Glomerular endothelial cell (primary cell): ENCODE results near the gene LDLRAD4. TPM values are rescaled to one million over a fixed set of nuclear protein-coding genes. Genes with fewer than 3 reads are reported as not detected.

Experiments used
- DNase-seq: peaks from one replicate; pipeline ENCODE4 v3.0.0-alpha.2; 2011; ENCODE audit warnings: low read depth, low spot score; ENCODE audit errors: extremely low read depth
- total RNA-seq: library from RNA; depleted of rRNA; stranded (reverse); fragments of >200 nt; gene quantifications from 2 replicates; pipeline ENCODE4 v1.2.3, GENCODE V29; 2015

The LDLRAD4 gene
- total RNA-seq, 1 donor from 2014 or later = 13.4 TPM

DNA sequence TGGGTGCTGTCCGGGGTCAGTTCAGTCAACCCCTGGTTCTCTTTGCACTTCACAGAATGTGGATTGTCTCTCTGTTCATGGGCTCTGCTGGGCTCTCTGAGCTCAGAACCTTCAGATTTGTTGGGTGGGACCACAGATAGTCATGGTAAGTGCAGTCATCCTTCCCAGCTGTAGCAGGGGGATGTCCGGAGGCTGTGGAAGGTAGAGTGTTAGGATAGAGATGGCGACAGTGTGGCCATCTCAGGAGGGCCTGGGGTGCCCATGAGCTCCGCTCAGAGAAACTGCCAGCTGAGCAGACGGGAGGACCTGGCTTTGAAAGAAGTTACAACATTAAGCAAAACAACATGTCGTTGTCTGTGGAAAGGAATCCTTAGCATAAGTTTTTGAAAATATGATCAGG is 358.0 kb downstream of the LDLRAD4 start:
- no peak for DNase-seq

DNA sequence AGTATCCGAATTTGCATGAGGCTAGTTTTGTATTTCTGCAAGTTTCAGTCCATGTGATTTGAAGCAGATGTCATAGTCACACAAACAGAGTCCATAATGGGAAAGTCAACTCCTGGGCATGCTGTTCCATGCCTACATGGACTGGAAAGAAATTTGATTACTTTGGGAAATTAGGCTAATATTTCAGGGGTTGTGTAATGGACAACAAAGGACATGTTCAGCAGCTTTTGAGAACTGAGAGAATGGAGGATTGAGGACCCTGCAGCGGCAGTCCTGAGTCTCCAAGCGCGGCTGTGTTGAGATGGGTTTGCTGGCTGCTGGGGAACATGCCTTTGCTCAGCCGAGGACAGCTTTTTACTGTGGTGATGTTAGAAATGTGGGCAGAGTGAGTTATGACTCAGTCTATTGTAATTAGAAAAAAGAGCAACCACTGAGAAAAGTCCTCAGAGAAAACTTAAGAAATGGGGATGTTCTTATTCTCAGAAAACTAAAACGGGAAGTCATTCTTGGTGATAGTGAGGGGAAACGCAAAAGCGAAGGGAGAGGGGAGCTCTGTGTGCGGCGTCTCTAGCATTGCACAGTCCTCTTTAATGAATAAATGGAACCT is 358.6 kb downstream of the LDLRAD4 start:
- no peak for DNase-seq

DNA sequence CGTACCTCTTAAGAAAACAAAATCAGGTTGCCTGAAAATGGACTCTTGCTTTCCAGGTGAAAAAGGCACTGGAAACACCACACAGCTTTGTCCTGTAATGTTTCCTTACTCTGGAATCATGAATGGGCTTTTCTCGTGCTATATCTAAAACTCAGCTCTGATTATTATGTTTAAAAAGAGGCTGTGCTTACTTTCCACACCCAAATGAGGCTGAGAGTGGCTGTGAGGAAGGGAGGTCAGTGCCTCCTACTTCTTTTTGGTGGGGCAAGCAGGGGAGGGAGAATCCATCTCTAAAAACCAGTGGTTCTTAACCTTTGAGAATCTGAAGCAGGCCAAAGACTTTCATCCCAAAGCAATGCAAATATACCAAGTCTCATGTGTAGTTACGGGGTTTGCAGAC is 359.2 kb downstream of the LDLRAD4 start:
- no peak for DNase-seq

DNA sequence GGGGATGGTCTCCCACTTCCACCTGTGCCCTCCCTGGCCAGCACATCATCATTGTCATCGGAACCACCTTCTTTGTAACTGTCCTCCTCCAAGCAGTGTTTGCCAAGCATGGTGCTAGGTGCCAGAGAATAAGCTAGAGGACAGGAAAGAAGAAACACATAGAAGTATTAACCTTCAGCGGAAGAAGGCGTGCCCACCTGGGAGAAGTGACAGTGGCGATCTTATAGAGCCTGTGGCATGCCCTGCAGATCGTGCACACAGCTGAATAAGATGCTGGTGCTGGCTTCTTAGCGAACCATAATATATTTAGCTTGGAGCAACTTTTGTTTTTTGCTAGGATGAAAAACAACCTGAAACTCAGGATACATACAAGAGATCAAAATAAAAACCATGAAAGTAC is 359.8 kb downstream of the LDLRAD4 start:
- DNase-seq = no peak

DNA sequence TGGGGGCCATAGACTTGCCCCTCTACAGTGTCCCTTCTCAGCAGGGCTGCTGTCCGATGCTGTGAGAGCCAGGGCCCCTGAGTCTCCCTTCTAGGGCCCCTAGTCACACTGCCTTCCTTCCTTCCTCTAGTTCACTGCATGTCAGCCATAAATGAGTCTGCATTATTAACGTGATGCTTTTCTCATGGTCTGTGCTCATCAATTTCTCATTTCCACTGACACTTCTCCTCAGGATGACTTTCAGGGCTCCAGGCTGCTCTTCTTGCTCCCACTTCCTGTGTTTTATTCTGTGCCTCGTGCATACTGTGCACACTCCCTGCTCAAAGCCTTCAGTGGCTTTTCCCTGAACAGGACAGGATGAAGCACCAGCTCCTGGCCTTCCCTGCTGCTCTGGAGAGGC is 361.3 kb downstream of the LDLRAD4 start:
- DNase-seq = no peak

DNA sequence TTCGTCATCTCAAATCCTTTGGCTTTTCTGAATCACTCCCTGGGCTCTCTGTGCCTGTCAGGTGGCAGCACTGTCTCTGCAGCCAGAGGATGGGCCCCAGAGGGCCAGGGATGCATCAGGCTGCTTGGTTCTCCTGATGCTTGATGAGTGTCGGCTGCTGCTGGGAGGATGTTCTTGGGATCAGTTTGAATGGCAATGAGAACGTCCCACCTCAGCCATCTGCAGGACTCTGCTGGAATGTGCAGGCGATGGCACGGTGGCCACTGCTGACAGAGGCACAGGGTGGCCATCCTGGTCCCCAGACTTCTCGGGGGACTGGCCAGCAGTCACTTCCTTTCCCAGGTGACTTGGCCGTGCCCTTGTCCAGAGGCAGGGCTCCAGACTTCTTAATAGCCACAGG is 361.8 kb downstream of the LDLRAD4 start:
- DNase-seq = no peak

DNA sequence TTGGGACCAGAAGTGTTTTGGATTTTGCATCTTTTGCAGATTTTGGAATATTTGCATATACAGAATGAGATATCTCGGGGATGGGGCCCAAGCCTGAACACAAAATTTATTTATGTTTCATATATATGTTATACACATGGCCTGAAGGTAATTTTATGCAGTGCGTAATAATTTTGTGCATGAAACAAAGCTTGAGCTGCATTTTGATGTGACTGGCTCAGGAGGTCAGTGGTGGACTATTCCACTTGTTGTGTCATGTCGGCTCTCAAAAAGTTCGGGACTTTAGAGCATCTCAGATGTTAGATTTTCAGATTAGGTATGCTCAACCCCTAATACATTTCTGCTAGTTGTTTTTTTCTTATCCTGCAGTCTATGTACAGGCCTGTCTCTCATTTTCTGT is 362.4 kb downstream of the LDLRAD4 start:
- DNase-seq = no peak

DNA sequence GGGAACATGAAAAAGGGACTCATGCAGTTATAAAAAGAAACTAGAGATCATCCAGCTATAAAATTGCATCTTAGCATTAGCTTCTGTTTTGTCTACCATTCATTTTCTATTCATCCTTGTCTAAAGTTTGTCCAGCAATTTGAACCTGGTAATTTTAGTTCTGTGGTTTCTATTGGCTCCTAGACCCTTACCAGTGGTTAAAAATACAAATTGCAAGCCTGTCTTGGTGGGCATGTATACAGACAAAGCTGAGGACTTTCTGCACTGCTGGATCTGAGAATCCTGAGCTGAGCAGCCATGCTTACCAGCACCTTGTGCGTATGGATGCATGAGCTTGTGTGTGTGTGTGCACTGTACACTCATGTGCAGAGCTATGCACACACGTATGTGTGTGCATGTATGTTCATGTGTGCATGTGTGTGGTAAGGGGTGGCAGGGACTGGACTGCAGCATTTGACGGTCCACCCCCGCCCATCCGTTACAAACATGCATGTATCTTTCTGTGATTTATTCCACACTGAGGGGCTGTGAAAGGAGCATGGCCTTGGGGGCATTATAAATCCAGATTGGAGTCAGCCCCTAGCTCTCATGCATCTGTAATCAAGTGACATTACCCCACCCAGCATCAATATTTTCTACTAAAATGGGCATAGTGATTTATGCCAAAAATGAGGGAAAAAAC is 363.1 kb downstream of the LDLRAD4 start:
- no peak for DNase-seq

DNA sequence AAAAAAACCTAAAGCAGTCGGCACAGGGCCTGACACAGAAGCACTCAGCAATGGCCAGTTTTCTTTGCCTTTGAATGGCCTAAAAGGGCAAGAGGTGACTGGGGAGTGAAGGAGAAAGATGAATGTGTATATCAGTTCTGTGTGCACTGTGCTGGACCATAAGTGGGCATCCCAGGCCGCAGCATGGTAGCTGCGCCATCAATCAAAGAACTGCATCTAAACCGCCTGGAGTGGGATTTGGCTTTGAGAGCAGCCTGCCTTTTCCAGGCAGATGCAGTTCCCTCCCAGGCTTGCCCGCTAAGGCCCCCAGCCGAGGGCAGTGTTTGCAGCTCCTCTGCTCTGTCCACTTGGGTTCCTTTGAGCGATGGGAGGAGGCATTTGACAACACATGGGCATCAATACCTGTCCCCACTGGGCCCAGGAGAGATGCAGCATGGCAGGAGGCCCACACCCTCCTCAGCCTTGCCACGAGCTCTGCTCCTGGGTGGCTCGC is 363.7 kb downstream of the LDLRAD4 start:
- DNase-seq = no peak

DNA sequence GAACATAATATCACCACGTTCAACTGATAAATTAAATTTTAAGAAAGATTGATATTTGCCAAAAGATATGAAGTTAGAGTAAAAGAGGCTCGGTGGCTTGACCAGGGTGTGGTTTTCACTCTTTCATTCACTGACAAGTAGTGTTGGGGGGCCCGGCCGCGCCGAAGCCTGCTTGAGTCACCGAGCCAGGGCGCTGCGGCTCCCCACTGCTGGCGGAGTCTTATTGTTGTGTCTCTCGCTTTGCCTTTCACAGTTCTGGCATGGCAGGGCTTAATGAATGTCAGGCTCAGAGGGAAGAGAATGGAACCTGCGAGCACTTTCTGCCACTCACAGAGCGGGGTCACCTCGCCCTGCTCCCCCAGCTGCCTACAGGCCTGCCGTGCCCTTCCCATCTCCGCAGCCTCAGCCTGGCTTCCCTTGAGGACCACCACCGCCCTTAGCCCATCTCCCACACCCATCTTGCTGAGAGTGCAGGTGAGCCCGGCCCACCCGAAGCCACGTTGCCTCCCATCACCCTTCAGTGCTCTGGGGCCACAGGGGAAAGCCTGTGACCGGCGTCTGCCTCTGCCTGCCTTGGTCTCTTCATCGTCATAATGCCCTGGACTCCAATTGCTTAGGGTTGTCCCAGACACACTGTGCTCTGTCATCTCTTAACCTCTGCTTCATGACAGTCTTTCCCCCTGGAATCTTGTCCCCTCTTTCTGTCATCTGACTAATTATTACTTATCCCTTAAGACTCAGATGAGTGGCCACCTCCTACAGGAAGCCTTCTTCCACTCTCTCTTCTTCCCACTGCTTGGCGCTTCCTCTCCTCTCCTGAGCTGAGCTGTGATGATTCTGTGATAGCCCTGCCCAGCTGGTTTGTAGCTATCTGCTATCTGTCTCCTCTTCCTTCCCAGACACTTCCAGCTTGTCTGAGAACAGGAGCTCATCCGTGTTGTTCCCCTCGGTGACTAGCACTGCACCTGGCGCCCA is 365.3 kb downstream of the LDLRAD4 start:
- DNase-seq = no peak

DNA sequence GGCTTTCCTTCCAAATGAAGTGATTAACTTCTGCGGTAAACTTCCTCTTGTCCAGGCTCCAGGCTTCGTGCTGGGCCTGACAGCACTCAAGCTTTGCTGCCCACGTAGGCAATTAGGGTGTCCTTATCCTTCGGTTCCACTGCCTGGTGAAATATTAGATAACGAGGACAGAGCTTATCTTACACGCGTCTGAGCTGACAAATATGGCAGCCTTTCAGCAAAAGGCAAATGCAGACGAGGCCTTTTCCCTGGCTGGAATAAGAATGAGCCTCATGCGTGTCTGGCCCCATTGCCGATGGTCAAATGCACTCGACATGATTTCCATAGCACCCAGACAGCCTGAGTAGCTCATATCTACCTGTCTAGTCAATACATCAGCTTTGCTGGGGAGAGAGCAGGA is 366.3 kb downstream of the LDLRAD4 start:
- no peak for DNase-seq

DNA sequence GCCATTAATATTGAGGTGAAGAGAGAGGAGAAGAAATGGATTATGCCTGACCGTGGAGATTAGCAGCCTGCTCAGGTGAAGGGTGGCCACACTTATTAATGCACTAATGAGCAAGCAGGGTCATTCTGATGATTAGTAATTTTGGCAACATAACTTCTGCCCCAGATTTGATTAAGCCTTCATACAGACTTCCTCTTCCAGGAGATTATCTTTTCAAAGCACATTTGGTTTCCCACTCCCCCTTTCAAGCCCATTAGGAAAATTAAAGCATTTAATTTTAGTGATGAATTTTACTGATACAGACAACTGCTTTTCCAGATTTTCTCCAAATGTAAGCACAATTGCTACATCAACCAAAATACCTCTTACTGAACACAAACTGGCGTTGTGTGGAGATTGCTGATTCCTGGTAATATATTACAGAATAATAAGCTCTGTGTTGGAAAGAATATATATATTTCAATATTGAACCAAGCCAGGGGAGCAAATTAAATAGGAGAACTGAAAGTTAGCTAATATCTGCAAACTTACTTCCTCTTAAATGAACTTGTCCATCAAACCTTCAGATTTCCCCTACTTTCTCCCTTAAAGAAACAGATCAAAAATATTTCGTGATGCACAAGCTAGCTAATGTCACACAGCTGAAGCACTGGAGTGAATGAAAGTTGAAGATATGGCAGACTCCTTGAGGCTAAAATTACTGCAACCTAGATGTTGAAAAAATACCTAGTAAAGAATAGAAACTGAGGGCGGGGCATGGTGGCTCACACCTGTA is 367.0 kb downstream of the LDLRAD4 start:
- no peak for DNase-seq

DNA sequence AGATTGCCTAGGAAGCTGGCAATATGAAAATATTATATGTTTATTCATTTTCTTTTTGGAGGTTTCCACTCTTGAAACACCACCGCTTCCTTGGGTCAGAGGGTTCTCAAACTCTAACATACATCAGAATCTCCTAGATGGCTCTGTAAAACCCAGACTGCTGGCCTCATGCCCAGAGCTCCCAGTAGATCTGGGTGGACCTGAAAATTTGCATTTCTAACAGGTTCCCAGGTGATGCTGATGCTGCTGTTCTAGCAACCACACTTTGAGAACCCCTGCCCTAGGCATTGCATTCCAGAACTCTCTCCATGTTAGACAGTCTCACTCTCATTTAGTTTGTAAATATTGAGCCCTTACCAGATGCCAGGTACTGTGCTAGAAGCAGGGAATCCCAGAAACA is 368.4 kb downstream of the LDLRAD4 start:
- no peak for DNase-seq

DNA sequence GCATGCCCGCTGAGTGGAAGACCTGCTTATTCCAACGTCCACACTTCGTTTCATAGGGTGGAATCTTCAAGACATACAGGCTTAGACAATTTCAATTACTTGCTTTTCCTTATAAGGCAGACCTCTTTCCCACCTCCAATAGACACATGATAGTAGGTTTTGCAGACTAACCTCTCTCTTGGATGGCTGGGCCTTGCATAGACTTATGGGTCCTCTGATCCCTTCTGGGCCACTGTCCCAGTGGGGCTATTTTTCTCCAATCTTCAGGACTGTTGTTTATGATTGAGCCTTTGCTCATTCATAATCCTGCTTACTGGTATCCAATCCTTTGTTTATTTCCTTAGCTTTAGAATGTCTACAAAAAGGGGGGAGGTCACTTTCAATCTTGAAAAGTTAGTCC is 368.9 kb downstream of the LDLRAD4 start:
- DNase-seq = no peak

DNA sequence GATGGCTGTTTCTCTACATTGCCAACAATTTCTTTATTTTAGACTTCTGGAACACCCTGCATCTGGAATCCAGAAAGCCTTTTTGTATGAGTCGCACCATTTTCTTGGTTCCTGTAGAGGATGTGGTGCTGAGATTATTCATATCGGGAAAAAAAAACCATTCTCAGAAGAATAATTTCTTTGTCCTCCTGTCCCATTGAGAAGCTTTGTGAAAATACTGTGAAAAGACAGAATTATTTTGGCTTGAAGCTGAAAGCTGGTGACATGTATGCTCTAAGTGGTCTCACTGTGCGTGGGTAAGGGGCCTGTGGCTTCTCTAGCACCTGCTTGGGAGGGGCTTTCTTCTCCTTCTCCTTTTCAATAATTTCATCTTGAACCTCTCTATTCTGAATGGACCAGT is 369.4 kb downstream of the LDLRAD4 start:
- no peak for DNase-seq

DNA sequence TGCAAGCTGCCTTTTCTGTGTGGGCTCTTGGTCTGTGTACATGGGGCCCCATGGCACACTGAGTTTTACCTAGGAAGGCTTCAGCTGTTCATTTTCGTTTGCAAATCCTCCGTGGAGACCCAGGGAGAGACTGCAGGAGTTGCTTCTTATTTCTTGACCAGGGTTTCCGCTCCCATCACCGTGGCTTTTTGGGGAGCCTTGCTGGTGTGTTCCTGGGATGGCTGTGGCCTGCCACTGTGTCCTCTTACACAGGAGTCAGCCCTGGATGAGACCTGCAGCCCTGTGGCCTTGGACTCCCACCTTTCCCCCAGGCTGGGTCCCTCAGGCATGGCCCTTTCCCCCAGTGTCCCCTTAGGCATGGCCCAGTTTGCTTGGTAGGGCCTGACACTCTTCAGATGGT is 370.8 kb downstream of the LDLRAD4 start:
- DNase-seq = no peak

DNA sequence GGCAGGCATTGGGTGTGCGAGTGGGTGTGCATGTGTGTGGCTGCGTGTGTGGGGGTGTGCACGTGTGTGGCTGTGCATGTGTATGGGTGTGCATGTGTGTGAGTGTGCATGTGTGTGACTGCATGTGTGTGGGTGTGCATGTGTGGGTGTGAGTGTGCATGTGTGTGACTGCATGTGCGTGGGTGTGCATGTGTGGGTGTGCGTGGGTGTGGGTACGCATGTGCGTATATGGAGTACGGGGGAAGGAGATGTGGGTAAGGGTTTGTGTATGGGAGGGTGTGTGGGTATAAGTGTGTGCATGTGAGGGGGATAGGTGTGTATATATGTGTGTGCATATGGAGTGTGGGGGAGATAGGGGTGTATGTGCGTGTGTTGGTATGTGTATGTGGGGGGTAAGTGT is 371.4 kb downstream of the LDLRAD4 start:
- DNase-seq = no peak

DNA sequence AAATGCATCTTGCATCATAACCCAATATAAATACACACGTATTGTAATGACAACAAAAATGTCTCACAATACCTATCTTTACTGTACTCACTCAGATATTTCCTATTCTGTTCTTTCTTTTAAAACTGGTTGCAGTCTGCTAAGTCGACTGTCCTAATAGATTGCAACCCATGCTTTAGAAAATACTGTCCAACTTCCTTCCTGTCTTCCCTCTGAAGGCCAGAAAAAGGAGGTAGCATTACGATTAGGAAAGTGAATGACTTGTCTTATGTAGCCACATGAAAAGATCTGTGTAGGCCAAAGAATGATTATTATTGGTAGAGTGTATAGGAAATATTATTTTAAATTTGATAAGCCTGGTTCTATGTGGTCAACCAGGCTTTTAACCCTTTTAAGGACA is 373.7 kb downstream of the LDLRAD4 start:
- no peak for DNase-seq

DNA sequence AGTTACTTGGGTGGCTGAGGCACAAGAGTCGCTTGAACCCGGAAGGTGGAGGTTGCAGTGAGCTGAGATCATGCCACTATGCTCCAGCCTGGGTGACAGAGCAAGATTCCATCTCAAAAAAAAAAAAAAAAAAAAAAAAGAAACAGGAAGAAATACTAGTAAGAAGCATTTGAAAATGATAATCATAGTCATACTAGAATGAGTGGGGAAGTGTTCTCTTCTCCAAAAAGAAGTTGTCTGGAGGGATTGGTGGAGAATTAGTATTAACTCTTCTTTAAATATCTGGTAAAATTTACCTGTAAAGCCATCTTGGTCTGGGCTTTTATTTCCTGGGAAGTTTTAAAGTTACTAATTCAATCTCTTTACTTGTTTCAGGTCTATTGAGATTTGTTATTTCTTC is 376.0 kb downstream of the LDLRAD4 start:
- DNase-seq = no peak

DNA sequence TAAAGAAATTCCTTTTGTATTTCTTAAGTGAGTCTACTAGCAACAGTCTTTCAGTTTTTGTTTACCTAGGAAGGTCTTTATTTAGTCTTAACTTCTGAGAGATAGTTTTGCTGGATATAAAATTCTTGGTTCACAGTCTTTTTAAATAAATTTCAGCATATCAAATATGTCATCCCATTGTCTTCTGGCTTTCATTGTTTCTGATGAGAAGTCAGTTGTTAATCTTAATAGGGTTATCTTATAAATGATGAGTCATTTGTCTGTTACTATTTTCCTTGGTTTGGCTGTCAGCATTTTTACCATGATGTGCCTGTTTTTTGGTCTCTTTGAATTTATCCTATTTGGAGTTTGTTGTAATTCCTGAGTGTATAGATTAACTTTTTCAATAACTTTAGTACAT is 378.5 kb downstream of the LDLRAD4 start:
- DNase-seq = no peak

DNA sequence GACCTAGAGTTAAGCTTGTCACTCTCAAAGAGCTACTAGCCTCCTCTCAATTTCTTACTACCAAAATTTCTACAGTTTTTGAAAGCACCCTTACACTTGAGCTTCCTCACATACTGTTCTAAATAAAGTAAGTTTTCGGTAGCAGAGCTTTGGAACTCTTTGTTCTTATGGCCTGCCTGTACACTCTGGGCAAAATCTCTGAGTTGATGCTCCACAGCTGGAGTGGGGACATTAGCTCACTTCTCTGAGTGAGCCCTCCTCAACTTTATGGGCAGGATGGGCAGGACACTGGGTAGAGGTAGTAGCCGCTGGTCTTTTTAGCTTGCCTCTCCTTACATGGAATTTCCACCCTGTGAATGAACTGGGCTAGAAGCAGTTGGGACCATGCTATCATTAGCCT is 380.0 kb downstream of the LDLRAD4 start:
- DNase-seq = no peak
